HG02943 (cell line): Measurements from ENCODE around the gene FBXO42.

ENCODE experiments used
- ATAC-seq: cut with Tn5 transposase; IDR thresholded peaks from one replicate; pipeline ENCODE4 v1.9.1; 2021; ENCODE audit warnings: mild to moderate bottlenecking, low read depth, moderate library complexity; ENCODE audit not compliant: unreplicated experiment

FBXO42 gene

DNA sequence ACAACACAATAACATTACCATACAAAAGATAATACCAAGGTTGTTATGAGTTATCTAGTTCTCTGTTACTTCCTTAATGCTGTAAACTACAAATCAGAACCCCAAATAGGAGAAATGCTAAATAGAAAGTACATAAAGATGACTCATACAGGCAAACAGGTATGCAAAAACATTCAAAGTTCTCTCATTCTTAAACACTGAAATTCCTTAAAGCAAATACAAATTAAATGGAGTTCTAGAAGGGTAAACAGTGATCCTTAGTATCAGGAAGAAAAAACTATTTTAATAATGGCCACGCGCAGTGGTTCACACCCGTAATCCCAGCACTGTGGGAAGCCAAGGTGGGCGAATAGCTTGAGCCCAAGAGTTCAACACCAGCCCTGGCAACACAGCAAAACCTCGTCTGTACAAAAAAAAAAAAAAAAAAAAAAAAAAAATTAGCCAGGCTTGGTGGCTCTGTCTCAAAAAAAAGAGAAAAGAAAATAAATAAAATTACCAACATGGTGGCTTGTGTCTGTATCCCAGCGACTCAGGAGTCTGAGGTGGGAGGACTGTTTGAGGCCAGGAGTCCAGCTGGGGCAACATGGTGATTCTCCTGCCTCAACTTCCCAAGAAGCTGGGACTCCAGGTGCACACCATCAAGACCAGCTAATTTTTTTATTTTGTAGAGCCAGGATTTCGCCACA lies 17.5 kb downstream of the FBXO42 start:
- no peak for ATAC-seq

DNA sequence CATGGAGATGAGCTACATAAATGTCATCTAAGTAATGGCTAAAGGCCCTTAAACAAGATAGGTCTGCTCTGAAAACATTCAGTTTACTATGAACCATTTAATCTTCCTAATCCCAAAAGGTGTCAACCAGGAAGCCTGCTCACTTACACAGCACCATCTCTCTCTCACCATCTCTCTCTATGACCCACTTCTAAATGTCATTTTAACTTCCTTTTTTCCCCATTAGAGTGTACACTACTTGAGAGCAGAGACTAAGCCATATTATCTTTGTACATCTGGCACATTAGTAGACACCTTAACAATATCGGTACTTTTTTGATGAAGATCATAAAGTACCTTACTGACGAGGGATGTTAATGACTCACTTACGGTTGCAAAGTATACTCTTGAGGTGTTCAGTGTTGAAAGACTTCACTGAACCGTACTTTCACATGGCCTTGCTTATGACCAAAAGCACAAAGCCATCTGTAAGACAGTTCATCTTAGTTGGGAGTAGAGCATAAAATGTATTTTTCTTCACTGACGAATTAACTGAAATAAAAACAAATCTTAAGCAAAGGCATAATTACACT lies 25.4 kb downstream of the FBXO42 start:
- no peak for ATAC-seq

DNA sequence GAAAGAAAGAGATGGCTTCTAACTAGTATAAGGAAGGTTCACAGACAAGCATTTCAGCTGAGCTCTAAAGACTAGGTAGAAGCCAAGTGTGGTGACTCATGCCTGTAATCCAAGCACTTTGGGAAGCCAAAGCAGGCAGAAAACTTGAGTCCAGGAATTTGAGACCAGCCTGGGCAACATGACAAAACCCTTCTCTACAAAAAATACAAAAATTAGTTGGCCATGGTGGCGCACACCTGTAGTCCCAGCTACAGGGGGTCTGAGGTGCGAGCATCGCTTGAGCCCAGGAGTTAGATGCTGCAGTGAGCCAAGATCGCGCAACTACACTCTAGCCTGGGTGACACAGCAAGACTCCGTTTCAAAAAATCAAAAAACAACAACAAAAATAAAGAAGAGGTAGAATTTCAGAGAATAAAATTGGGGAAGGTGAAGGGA lies 27.8 kb downstream of the FBXO42 start:
- ATAC-seq, result no peak

DNA sequence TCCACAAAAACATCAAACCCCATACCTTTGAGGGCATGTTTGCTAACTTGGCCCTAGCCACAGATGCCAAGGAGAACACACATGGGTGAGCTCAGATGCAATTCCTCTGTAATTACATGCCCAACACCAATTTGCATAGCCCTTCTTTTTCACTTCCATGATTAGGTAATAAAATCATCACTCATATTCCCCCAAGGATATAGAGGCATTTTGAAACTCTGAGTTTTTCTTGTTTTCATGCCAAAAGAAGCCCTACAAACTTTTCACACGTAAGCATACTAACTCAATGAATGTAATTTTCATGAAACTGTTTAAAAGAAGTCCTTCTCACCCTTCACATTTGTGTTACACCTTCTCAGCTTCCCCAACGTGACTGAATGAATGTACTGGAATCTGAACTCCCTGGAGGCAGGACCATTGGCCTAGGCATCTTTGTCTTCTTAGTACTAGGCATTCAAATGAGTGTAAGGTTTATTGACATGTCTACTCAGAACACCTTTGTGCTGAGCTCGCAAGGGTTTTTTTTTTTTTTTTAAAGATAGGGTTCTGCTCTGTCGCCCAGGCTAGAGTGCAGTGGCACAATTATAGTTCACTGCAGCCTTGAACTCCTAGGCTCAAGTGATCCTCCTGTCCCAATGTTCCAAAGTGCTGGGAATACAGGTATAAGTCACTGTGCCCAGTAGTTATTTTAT lies 31.0 kb downstream of the FBXO42 start:
- no peak for ATAC-seq

DNA sequence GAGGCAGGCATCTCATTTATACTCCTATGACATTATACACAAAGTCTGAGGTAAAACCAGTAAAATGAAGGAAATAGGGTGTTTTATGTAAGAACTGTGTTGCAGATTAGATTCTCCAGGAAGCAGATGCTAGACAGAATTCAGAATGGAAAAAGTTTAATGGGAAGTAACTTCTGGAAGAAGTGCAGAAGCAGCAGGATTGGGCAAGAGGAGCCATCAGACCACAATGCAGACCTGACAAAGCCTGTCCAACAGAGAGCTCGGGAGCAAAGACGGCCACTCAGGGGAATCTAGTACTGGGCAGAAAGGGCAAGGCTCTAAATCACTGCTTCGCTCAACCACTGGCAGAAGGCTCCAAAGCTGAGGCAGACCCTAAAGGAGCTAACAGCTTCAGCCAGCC lies 33.7 kb downstream of the FBXO42 start:
- no peak for ATAC-seq

DNA sequence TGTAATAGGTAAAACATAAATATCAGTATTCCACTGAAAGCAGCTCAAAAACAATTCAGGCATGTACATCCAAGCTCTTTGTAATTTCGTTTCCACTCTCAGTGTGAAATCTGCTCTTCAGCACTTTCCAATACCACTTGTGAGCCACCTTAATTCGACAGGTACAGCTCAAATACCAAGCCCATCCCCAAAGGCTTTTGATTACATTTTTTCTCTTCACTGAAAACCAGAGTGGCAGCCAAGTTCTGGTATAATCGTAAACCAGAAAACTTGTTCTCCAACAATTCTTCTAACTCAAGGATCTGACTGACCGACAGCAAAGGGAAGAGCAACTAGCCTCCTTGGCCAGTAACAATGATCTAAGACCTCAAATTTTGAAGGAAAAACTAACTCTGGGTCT lies 36.8 kb downstream of the FBXO42 start:
- no peak for ATAC-seq

DNA sequence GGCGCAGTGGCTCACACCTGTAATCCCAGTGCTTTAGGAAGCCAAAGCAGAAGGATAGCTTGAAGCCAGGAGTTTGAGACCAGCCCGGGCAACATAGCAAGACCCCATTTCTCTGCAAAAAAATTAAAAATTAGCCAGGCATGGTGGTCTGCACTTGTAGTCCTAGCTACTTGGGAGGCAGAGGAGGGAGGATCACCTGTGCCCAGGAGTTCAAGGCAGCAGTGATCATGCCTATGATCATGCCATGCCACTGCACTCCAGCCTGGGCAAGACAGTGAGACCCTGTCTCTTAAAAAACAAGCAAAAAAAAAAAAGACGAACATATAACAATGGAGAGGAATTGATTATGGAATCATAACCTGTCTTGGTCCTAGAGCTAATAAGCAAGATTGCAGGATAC lies 45.1 kb downstream of the FBXO42 start:
- no peak for ATAC-seq

DNA sequence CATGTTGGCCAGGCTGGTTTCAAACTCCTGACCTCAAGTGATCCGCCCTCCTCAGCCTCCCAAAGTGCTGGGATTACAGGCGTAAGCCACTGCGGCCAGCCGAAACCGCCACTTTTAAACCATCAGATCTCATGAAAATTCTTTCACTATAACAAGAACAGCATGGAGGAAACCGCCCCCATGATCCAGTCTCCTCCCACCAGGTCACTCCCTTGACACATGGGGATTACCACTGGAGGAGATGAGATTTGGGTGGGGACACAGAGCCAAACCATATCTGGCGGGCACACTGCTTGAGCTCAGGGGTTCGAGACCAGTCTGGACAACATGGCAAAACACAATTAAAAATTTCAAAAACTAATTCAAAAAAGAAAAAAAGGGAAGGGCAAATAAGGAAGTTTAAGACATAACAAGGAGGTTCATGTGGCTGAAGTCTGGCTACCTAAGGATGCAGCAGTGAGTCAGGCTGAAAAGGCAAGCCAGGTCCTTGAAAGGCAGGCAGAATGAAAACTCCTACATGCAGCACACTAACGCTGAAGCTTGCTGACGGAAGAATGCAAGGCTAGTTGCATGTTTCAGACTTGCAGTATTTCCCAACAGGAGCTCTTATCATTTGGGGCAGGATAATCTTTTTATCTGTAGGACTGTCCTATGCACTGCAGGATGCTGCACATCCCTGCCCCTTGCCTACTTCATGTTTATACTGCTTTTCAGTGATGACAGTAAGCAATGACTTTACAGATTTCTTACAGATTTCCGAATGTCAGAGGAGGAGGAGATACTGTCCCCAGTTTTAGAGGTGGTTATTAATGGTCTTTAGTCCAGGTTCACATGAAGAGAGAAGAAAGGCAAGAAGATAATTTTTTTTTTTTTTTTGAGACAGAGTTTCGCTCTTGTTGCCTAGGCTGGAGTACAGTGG lies 49.3 kb downstream of the FBXO42 start:
- ATAC-seq, result no peak

DNA sequence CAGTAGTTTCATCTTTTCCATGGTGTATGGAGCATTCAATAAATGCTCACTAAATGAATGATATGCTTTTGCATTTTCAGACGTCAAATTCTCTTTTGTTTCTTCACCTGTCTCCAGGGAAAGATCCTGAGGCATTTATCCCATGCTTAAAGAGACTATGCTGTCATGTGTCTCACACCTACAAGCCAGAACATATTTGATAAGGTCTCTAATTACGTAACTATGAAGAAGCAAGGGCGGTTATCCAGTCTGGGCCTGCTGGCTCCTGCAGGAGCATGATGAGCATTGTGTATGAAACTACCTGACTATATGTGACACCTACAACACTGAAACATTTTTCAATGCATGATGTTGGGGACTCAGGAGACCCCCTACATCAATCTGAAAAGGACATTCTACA lies 51.8 kb downstream of the FBXO42 start:
- ATAC-seq, result no peak

DNA sequence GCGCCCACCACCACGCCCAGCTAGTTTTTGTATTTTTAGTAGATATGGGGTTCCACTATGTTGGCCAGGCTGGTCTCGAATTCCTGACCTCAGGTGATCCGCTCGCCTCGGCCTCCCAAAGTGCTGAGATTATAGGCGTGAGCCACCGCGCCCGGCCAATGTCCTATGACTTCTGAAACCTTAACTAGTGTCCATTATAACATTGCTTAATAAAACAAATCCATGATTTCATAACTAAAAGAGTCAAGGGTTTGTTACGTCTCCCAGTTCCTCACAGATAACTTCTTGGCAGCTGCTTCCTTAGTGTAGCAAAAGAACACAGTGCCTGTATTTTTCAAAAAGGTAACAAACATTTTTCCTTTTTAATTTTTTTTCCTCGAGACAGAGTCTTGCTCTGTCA lies 53.6 kb downstream of the FBXO42 start:
- ATAC-seq, result no peak

DNA sequence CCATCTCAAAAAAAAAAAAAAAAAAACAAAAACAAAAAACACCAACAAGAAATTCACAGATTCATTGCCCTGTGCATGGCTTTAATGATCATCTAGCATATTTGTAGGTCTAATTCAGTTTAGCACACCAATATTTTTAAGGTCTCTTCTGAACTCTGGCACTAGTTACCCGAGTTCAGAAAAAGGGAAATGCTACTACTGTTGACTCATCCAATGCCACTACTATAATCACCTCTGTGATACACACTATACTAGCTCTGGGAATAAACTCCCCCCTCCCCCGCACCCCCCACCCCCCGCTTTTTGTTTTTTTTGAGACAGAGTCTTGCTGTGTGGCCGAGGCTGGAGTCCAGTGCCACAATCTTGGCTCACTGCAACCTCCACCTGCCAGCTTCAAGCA lies 55.6 kb downstream of the FBXO42 start:
- no peak for ATAC-seq

DNA sequence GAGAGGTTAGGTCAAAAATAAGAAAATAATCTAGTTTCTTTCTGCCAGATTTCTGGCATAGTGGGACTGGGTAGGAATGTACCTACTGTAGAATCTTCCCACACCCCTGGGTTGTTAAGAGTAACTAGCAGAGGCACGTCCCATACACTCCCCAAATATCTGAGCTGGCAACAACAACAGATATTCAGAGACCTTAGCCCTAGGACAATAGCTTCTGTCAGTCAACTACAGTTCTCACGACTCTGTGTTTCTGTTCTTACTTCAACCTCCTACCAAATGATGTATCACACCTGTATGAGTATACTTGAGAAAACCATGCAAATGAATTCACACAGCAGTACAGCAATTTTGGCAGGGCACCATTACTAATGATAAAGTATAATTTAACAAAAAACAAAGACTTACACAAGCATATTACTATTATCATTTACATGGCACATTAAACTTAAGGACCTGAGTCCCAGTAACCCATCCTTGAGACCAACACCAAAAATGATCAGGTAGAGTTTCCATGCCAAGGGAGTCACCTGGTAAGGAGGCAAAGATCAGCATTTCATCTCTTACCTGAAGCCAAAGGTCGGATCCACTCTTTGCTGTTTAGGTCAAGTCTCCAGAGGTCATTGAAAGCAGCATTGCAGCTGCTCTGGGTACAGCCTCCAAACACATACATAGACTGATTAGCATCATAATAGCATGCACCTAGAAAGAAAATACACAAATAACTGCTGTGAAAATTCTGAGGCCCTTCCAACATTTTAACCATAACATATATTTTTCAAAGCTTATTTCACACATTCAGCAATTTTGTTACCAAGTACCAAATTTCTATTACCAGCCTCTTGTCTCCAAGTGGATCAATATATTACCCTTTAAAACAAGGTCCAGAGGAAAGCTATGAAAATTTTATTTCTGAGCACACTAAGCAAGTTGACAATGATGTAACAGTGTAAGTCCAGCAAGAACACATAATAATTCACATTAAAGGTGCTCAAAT lies 57.8 kb downstream of the FBXO42 start:
- ATAC-seq, result no peak

DNA sequence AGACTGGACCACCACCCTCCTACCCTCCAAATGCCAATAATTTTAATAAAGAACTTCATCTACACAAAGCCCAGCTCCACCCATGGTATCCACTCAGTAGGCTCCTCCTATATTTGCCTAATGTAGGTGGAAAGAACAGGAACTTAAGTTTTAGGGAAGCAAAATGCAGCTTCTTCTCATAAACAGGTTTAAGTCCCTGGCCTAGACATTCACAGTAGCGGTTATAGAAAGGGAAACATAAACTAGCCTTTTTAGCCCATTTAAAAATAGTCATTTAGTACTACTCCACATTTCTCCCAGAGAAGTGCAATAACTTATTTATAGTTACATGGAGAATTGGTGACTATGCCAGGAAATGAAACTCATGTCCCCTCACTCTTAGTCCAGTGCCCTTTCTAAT lies 58.7 kb downstream of the FBXO42 start:
- ATAC-seq, result no peak

DNA sequence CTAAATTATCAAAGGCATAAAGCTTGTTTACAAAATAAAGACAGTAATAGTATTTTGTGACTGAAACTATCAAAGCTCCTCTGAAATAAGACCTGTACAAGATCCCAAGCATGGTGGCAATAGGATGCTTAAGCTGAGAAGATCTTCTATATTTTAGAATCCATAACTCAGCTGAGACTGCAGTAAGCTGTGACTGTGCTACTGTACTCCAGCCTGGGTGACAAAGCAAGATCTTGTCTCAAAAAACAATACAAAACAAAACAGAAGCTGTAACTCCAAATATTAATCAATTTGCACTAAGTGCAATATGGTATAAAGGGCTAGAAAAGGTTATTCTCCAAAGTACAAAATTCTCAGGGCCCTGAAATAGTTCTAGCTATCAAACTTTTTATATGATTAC lies 59.5 kb downstream of the FBXO42 start:
- no peak for ATAC-seq

DNA sequence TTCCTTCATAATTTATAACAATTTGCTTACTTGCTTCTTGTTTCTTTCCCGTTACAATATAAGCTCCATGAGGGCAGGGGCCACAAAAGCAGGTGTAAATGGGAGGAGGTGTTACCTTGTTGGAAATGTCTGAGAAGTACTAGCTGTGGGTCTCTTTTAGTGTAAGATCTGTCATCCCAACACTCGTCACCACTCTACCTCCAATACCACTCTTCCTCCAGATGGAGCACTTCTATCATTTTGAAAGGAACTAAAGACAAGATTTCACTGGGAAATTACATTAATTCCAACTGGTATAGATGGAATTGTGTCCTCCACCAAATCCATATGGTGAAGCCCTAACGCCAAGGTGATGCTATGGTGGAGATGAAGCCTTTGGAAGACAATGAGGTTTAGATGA lies 62.3 kb downstream of the FBXO42 start:
- no peak for ATAC-seq

DNA sequence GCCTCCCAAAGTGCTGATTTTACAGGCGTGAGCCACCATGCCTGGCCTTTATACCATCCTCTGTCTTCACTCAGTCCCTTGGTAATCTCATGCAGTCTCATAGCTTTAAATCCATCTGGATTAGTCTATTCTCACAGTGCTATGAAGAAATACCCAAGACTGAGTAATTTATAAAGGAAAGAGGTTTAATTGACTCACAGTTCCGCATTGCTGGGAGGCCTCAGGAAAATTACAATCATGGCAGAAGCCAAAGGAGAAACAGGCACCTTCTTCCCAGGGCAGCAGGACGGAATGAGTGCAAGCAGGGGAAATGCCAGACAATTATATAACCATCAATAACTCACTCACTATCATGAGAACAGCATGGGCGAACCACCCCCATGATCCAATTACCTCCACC lies 66.2 kb downstream of the FBXO42 start:
- no peak for ATAC-seq

DNA sequence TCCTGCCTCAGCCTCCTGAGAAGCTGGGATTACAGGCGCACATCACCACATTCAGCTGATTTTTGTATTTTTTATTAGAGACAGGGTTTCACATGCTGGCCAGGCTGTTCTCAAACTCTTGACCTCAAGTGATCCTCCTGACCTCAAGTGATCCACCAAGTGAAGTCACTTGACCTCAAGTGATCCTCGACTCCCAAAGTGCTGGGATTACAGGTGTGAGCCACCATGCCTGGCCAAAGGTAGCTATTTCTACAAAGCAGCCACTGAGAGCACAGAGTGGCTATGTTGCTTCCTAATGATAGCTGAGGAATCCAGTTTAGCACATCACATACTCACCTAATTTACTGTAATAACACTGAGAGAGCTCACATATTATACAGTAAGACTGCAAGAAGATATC lies 70.5 kb downstream of the FBXO42 start:
- no peak for ATAC-seq

DNA sequence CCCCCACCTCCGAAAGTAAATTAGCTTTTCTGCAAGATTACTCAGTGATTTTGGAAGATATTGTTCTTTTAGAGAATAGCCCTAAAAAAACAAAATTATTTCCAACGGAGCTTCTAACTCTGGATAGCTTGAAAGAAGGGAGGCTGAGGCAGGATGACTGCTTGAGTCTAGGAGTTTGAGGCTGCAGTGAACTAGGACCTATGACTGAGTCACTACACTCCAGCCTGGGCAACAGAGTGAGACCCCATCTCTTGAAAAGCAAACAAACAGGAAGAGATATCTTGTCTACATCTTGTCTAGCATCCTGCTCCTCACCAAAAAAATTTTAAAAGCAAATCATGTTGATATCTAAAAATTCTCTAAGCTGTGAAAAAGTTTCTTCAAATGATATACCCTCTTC lies 73.1 kb downstream of the FBXO42 start:
- ATAC-seq, result no peak

DNA sequence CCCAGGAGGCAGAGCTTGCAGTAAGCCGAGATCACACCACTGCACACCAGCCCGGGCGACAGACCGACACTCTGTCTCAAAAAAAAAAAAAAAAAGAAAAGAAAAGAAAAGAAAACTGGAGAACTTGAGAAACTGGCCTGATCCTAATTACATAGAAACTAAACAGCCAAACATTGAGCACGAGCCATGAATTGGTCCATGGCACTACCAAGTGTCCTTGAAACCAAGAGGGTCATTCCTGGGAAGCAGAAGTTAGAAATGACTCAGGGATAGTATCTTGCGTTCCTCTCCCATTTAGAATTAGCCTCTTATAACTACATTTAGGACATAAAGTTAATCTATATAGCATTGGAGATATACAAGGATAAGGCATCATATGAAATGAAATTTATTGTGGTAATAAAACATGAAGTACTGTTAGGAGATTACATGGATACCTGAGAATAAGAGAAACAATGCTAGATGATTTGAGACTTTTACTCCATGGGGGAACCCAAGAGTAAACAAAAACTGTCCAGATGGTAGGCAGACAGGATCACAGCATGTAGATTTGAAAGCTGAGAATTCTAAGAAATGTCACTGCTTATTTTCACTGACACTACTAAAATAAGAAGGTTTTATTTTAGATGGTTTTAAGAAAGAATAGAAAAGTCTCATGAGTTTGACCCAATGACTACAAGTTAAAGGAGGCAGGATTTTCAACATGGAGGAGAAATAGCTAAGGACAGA lies 75.8 kb downstream of the FBXO42 start:
- no peak for ATAC-seq
